NAMALWA (cell line): ENCODE measurements around the gene CA11.
A peak's percentile ranks its signal among the peaks of the same experiment; 100 is the strongest.
"Not testable (repeated sequence)": the region's sequence is repeated elsewhere in the genome, so short reads cannot be mapped to it uniquely, and the experiment has no call there.

Source experiments
- DNase-seq: peaks from one replicate; pipeline ENCODE4 v3.0.0-alpha.2; 2015; ENCODE audit warnings: low spot score

The CA11 gene

GRCh38 chr19:48646001-48646721 is at the start of gene CA11:
CA11 (minus strand) TSS chr19:48646187; CDS start chr19:48645632, 555 bp downstream.
- DNase-seq = peak; percentile 94

GRCh38 chr19:48693629-48694028 is 47.6 kb upstream of the CA11 start:
- DNase-seq = not testable (repeated sequence)

DNA sequence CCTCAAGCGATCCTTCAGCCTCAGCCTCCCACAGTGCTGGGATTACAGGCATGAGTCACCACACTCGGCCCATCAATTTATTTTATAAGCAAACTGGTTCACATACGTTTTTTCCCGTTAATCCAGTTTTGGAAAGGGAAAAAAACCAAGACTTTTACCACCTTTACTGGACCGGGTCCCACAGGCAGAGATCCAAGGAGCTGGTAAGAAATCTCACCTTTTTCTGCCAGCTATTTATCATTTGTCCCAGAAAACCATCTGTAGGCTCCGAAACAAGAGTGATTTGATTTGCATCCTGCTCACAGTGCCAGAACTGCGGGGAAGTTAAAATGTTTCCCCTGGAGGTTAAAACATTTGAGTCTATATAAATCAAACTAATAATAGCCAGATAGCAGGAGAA is 43.5 kb upstream of the CA11 start:
- no peak for DNase-seq

DNA sequence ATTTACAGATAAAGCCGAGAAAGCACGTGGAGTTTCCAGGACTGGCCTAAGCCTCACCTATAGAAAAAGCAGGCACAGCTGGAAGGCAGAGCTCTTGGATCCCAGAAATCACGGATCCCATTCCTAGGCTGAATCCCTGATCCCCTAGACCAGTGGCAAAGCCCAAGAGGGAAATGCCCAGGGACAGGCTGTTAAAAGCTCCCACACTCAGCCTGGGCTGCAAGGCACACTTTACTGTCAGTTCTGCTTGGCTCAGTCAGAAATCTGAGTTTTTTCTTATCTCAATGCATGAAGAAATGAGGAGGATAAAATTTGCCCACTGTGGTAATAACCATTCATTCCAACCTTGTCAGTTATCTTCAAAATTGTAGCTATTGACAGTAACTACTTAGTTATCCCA is 41.8 kb upstream of the CA11 start:
- DNase-seq = no peak

DNA sequence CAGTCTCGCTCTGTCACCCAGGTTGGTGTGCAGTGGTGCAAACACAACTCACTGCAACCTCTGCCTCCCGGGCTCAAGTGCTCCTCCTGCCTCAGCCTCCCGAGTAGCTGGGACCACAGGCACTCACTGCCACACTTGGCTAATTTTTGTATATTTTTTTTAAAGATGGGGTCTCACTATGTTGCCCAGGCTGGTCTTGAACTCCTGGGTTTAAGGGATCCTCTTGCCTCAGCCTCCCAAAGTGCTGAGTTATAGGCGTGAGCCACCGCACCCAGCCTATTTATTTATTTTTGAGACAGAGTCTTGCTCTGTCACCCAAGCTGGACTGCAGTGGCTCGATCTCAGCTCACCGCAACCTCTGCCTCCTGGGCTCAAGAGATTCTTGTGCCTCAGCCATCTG is 40.6 kb upstream of the CA11 start:
- DNase-seq = not testable (repeated sequence)

GRCh38 chr19:48686088-48686487 is 40.1 kb upstream of the CA11 start:
- no peak for DNase-seq

GRCh38 chr19:48685583-48685982 is 39.6 kb upstream of the CA11 start:
- DNase-seq = no peak

DNA sequence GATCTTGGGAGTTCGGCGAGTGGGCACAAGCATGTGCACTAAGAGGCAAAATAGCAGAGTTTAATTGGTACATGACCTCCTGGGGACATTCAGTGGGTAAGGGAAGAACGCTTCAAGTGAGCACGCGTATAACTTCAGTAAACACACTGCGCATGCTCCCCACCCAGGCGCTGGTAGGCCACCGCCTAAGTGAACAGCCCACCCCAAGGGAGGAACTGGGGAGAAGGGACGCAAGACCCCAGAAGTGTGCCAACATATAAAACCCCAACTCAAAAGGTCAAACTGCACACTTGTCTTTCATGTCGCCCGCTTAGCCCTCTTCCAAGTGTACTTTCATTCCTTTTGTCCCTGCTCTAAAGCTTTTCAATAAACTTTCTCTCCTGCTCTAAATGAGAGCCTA is 37.4 kb upstream of the CA11 start:
- no peak for DNase-seq

GRCh38 chr19:48681127-48681470 is 35.1 kb upstream of the CA11 start:
- DNase-seq = peak; percentile 60

- no peak for DNase-seq
Observed at GRCh38 chr19:48680436-48681126, 34.6 kb upstream of the CA11 start.

- DNase-seq = not testable (repeated sequence)
Observed at GRCh38 chr19:48680006-48680405, 34.0 kb upstream of the CA11 start.

DNA sequence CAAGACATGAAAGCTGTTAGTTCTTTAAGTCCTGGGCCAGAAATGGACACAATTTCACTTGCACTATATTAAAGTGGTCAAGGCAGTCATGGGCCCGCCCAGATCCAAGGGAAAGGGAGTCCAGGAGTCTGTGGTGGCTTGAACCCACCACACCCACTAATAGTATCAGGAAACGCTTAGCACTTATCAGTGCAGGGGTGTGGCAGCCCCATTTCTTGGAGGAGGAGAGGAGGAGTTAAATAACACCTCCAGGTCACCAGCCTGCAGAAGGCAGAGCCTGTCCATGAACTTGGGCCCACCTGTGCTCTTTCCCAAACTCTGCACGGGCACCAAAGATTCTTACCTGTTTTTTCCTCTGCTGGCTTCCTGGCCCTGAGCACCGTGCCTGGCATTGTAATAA is 32.2 kb upstream of the CA11 start:
- no peak for DNase-seq

DNA sequence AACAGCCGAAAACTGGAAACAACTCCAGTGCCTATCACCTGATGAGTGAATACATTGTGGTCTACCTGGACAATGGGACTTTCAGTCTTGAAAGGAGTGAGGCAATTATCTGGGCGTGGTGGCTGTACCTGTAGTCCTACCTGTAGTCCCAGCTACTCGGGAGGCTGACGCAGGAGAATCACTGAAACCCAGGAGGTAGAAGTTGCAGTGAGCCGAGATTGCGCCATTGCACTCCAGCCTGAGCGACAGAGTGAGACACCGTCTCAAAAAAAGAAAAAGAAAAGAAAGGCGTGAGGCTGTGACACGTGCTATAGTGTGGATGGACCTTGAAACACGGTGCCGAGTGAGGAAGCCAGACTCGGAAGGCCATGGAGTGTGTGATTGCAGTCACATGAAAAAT is 30.9 kb upstream of the CA11 start:
- no peak for DNase-seq

GRCh38 chr19:48676487-48676886 is 30.5 kb upstream of the CA11 start:
- no peak for DNase-seq

DNA sequence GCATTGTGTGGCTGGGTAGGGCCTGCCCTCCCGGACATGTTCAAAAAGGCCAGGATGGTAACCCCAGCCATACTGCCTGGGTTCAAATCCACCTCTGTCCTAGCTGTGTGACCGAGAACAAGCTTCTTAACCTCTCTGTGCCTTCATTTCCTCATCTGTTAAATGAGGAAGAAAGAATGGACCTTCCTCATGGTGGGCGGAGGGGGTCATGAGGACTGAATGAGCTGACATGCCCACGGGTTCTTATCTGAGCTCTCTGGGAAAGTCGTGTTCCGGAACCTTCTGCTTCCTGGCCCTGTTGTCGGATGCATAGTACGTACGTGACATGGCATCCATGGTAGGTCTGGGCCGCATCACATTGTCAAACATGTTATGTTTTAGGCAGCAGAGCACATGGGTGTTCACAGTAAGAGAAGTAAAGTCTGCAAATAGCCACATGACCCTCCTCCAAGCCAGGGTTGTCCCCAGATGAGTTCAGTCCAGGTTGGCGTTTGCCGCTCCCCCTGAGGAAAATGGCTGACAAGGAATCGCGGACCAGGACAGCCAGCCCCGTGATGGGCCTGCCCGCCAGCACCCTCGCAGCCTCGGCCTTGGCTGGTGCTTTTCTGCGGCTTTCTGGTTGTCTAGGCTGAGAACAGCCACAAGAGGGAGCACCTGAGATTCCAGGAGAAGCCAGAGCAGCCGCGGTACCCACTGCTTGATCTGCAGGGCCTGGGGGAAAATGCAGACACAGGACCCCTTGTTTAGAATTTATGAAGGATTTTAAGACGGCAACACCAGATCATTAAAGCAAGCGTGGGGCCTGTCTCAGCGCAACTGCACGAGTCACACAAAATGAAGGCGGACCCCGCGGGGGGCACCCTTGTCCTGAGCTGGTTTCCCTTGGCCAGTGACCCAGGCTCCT is 29.2 kb upstream of the CA11 start:
- DNase-seq = peak; percentile 90

- DNase-seq = no peak
Observed at GRCh38 chr19:48674216-48674809, 28.3 kb upstream of the CA11 start.

- DNase-seq = no peak
Observed at GRCh38 chr19:48673436-48674100, 27.6 kb upstream of the CA11 start.

- no peak for DNase-seq
Observed at GRCh38 chr19:48672994-48673393, 27.0 kb upstream of the CA11 start, which contains the start of gene NTN5. NTN5 (minus strand) TSS chr19:48673017; CDS start chr19:48670986, 2,031 bp downstream.

GRCh38 chr19:48671446-48671995 is 25.5 kb upstream of the CA11 start:
- no peak for DNase-seq

DNA sequence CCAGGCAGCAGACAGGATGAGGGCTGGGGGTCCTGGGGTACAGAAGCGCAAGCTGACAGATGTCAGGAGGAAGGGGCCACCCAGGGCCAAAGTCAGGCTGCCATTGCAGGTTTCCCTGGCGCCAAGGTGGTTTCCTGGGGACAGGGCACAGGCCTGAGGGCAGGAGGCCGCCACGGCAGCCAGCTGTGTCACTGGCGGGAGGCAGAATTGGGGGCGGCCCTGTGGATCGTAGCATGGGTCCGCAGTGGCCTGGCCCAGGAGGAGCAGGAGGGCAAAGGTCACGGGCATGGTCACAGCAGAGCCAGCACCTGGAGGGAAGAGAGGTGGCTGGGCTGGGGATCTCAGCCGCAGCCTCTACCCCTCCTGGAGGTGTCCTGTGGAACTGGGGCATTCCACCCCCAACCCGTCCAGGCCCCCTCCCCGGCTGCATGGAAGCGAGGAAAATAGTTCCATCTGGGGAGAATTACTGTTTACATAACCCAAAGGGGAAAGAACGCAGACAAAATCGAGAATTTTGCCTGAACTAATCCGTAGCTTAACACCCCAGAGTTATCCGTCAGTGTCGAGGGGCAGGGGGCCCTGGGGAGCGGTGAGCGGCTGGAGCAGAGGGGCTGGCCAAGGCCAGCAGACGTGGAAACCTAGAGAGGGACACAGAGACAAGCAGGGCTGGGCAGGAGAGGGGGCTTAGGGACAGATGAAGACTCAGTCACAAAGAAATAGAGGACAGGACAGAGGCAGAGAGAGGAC is 24.9 kb upstream of the CA11 start:
- no peak for DNase-seq
